IMR-90 (cell line): Measurements from ENCODE around the gene PRR29. TPM values are rescaled to one million over a fixed set of nuclear protein-coding genes. Genes with fewer than 3 reads are reported as not detected.
A peak's percentile ranks its signal among the peaks of the same experiment; 100 is the strongest.

ENCODE experiments used
- ATAC-seq: fragments of 200-7000 bp; cut with Tn5 transposase; 2 replicates; pipeline ENCODE4 v1.9.1; 2020; ENCODE audit warnings: low read depth, mild to moderate bottlenecking, moderate library complexity
- BruUV-seq: library from RNA; stranded (reverse); fragments of 400-500 nt; replicated peaks from 2 replicates; lab custom pipeline; 2021; lab: Mats Ljungman, UMichigan
- CTCF ChIA-PET: fragments of 300-600 bp; formaldehyde crosslinking; extraction: SDS; loops from one replicate; lab custom pipeline; 2021; ENCODE audit warnings: antibody characterized with exemption; lab: Yijun Ruan, JAX
- POLR2A ChIA-PET: fragments of 300-600 bp; sonication (Branson Sonifier 250); formaldehyde crosslinking; loops from one replicate; lab custom pipeline; 2022; ENCODE audit warnings: antibody characterized with exemption; ENCODE audit not compliant: unreplicated experiment; lab: Charles Lee
- DNase-seq: peaks from one replicate; pipeline ENCODE4 v3.0.0; 2013
- H2AFZ ChIP-seq: replicated peaks from 2 replicates; pipeline ENCODE3; 2013; ENCODE audit warnings: low read length, mild to moderate bottlenecking; ENCODE audit not compliant: poor library complexity
- H2AK5ac ChIP-seq: 2 replicates; pipeline ENCODE4 v1.6.1; 2013; ENCODE audit warnings: low read depth, low read length, inconsistent platforms
- H2AK9ac ChIP-seq: replicated peaks from 2 replicates; pipeline ENCODE3; 2013; ENCODE audit warnings: mild to moderate bottlenecking, low read depth, low read length, moderate library complexity; ENCODE audit not compliant: poor library complexity
- H2BK120ac ChIP-seq: 2 replicates; pipeline ENCODE4 v1.6.1; 2013; ENCODE audit warnings: low read depth, low read length, inconsistent platforms
- H2BK15ac ChIP-seq: 3 replicates; pipeline ENCODE4 v1.6.1; 2013; ENCODE audit warnings: low read depth, low read length, inconsistent platforms
- H2BK20ac ChIP-seq: 2 replicates; pipeline ENCODE4 v1.6.1; 2013; ENCODE audit warnings: low read depth, mild to moderate bottlenecking, inconsistent platforms, low read length, moderate library complexity
- H2BK5ac ChIP-seq: 2 replicates; pipeline ENCODE4 v1.6.1; 2013; ENCODE audit warnings: mild to moderate bottlenecking, low read depth, low read length, inconsistent platforms; ENCODE audit not compliant: poor library complexity, severe bottlenecking
- H3K14ac ChIP-seq: replicated peaks from 2 replicates; pipeline ENCODE4 v1.6.1; 2013; ENCODE audit warnings: low read depth, low read length, inconsistent platforms
- H3K18ac ChIP-seq: 2 replicates; pipeline ENCODE4 v1.6.1; 2013; ENCODE audit warnings: low read depth, low read length, control low read depth
- H3K23ac ChIP-seq: 2 replicates; pipeline ENCODE4 v1.6.1; 2013; ENCODE audit warnings: low read depth, low read length, inconsistent platforms
- H3K27ac ChIP-seq: 2 replicates; pipeline ENCODE4 v1.5.1; 2013; ENCODE audit warnings: mild to moderate bottlenecking, control low read depth, low read length; ENCODE audit not compliant: insufficient read depth
- H3K27me3 ChIP-seq: 2 replicates; pipeline ENCODE4 v1.6.1; 2013; ENCODE audit warnings: low read length; ENCODE audit not compliant: control insufficient read depth, insufficient read depth
- H3K36me3 ChIP-seq: 2 replicates; pipeline ENCODE4 v1.6.1; 2013; ENCODE audit warnings: low read length, mixed read lengths; ENCODE audit not compliant: control insufficient read depth, insufficient read depth
- H3K4ac ChIP-seq: 2 replicates; pipeline ENCODE4 v1.6.1; 2013; ENCODE audit warnings: low read depth, low read length, inconsistent platforms
- H3K4me1 ChIP-seq: 2 replicates; pipeline ENCODE4 v1.6.1; 2013; ENCODE audit warnings: low read length, mixed read lengths; ENCODE audit not compliant: control insufficient read depth, insufficient read depth
- H3K4me2 ChIP-seq: 2 replicates; pipeline ENCODE4 v1.6.1; 2013; ENCODE audit warnings: low read depth, mild to moderate bottlenecking, control low read depth, low read length, moderate library complexity
- H3K4me3 ChIP-seq: 2 replicates; pipeline ENCODE4 v1.5.1; 2013; ENCODE audit warnings: low read depth, mild to moderate bottlenecking, control low read depth, low read length, moderate library complexity; ENCODE audit not compliant: insufficient read depth
- H3K56ac ChIP-seq: 2 replicates; pipeline ENCODE4 v1.6.1; 2013; ENCODE audit warnings: low read length, inconsistent platforms; ENCODE audit not compliant: insufficient read depth; ENCODE audit errors: extremely low read depth
- H3K79me1 ChIP-seq, 2 experiments: 2 replicates each; pipeline ENCODE4 v1.6.1; 2013; ENCODE audit warnings: low read length in 2 of 2, inconsistent platforms in 1 of 2, low read depth in 1 of 2
- H3K9ac ChIP-seq: 2 replicates; pipeline ENCODE4 v1.6.1; 2013; ENCODE audit warnings: low read depth, low read length, control low read depth
- H3K9me1 ChIP-seq: 2 replicates; pipeline ENCODE4 v1.6.1; 2013; ENCODE audit warnings: low read length, inconsistent platforms; ENCODE audit not compliant: insufficient read depth
- H3K9me3 ChIP-seq: 2 replicates; pipeline ENCODE4 v1.6.1; 2013; ENCODE audit warnings: low read length; ENCODE audit not compliant: control insufficient read depth, insufficient read depth
- H4K20me1 ChIP-seq: 2 replicates; pipeline ENCODE4 v1.6.1; 2013; ENCODE audit warnings: low read length, inconsistent platforms; ENCODE audit not compliant: insufficient read depth
- H4K5ac ChIP-seq: 2 replicates; pipeline ENCODE4 v1.6.1; 2013; ENCODE audit warnings: mild to moderate bottlenecking, low read depth, low read length, control low read depth
- H4K8ac ChIP-seq, 2 experiments: 2 replicates each; pipeline ENCODE4 v1.6.1; 2013; ENCODE audit warnings: low read depth in 2 of 2, low read length in 2 of 2, control low read depth in 1 of 2, inconsistent platforms in 1 of 2
- H4K91ac ChIP-seq: 2 replicates; pipeline ENCODE4 v1.6.1; 2013; ENCODE audit warnings: low read depth, low read length, inconsistent platforms; ENCODE audit not compliant: insufficient read depth
- BHLHE40 ChIP-seq: fragments of 150-350 bp; IDR thresholded peaks from 2 replicates; pipeline ENCODE4 v1.6.1; 2016; ENCODE audit warnings: mild to moderate bottlenecking, low read depth, low read length
- CEBPB ChIP-seq: IDR thresholded peaks from 2 replicates; pipeline ENCODE4 v1.6.1; 2012; ENCODE audit warnings: low read depth, low read length, improper control_type of control experiment
- CHD1 ChIP-seq: IDR thresholded peaks from 2 replicates; pipeline ENCODE4 v1.6.1; 2012; ENCODE audit warnings: low read depth, low read length, improper control_type of control experiment
- CTCF ChIP-seq: conservative IDR thresholded peaks from 2 replicates; pipeline ENCODE4 v1.5.1; 2012; ENCODE audit warnings: mild to moderate bottlenecking, low read depth, low read length, improper control_type of control experiment
- ELK1 ChIP-seq: fragments of 150-350 bp; IDR thresholded peaks from 2 replicates; pipeline ENCODE4 v1.6.1; 2016; ENCODE audit warnings: low read depth, mild to moderate bottlenecking, low read length, moderate library complexity, borderline replicate concordance
- FOS ChIP-seq: fragments of 150-350 bp; IDR thresholded peaks from 2 replicates; pipeline ENCODE4 v1.6.1; 2016; ENCODE audit warnings: low read depth, low read length
- MAFK ChIP-seq: IDR thresholded peaks from 2 replicates; pipeline ENCODE4 v1.6.1; 2012; ENCODE audit warnings: low read depth, low read length, improper control_type of control experiment
- MAZ ChIP-seq: IDR thresholded peaks from 2 replicates; pipeline ENCODE4 v1.6.1; 2012; ENCODE audit warnings: low read depth, mild to moderate bottlenecking, low read length, improper control_type of control experiment, moderate library complexity, borderline replicate concordance
- MXI1 ChIP-seq: IDR thresholded peaks from 2 replicates; pipeline ENCODE4 v1.6.1; 2012; ENCODE audit warnings: low read depth, mild to moderate bottlenecking, low read length, moderate library complexity, borderline replicate concordance
- NFE2L2 ChIP-seq: fragments of 150-350 bp; IDR thresholded peaks from 2 replicates; pipeline ENCODE4 v1.6.1; 2016; ENCODE audit warnings: low read depth, mild to moderate bottlenecking, low read length
- POLR2A ChIP-seq: IDR thresholded peaks from 2 replicates; pipeline ENCODE4 v1.6.1; 2012; ENCODE audit warnings: mild to moderate bottlenecking, low read depth, low read length
- RCOR1 ChIP-seq: IDR thresholded peaks from 2 replicates; pipeline ENCODE4 v1.6.1; 2012; ENCODE audit warnings: mild to moderate bottlenecking, low read length, improper control_type of control experiment; ENCODE audit not compliant: insufficient replicate concordance
- RFX5 ChIP-seq: IDR thresholded peaks from 2 replicates; pipeline ENCODE4 v1.8.0; 2012; ENCODE audit warnings: low read depth, mild to moderate bottlenecking, low read length, moderate library complexity
- SMC3 ChIP-seq: fragments of 150-350 bp; IDR thresholded peaks from 2 replicates; pipeline ENCODE4 v1.6.1; 2016; ENCODE audit warnings: low read depth, mild to moderate bottlenecking, antibody characterized with exemption, low read length, moderate library complexity
- USF2 ChIP-seq: fragments of 150-350 bp; IDR thresholded peaks from 2 replicates; pipeline ENCODE4 v1.6.1; 2017; ENCODE audit warnings: mild to moderate bottlenecking, antibody characterized with exemption, low read length, low read depth
- WGBS, 2 experiments: methylation state at CpG; one replicate each; pipeline versions ENCODE4 v1.1.5 to v1.1.7; 2013; ENCODE audit warnings: missing lambda C conversion rate in 2 of 2; ENCODE audit not compliant: insufficient read length in 1 of 2; ENCODE audit errors: extremely low coverage in 2 of 2; 5-methylcytosine and 5-hydroxymethylcytosine counted together
- dilution Hi-C: fragments of 300-500 bp; cut with HindIII; formaldehyde crosslinking; loops from one replicate; pipeline ENCODE4 v1.14.3; 2018; ENCODE audit warnings: low sequenced_read_pairs; ENCODE audit not compliant: unreplicated experiment
- in situ Hi-C: fragments of 300-500 bp; cut with MboI; formaldehyde crosslinking; loops from 3 replicates; pipeline ENCODE4 v1.14.3; 2019; ENCODE audit warnings: low sequenced_read_pairs, inconsistent platforms, mixed read lengths
- intact Hi-C: fragments of 100-400 bp; cut with micrococcal nuclease; formaldehyde crosslinking; loops from 2 replicates; pipeline ENCODE4 v1.10.0; 2022
- polyA plus RNA-seq, 3 experiments: library from polyadenylated mRNA; depleted of rRNA; stranded (reverse); fragments of >200 nt; gene quantifications; 2 replicates each; pipeline ENCODE4 v1.2.3, GENCODE V29; 2012; ENCODE audit warnings: low replicate concordance in 1 of 3
- total RNA-seq: library from RNA; depleted of rRNA; stranded (reverse); fragments of >200 nt; gene quantifications from 2 replicates; pipeline ENCODE4 v1.2.3, GENCODE V29; 2012

The PRR29 gene
- total and polyA plus RNA-seq, 2 of the 4 experiments (the other 2 are of a cell fraction) = under 0.01 to 0.17 TPM

- Histone ChIP-seq H3K4me1 (peaks cover 10% of the 10 kb centered on the region), H3K4me2 (no peak overlapping the region), H2AFZ (peak overlapping the region; percentile 49), H4K20me1 (peaks cover 3% of the 10 kb centered on the region; the same call in 1 of the 2 replicates), H3K14ac (no peak overlapping the region), H3K79me1 (no peaks in the 10 kb centered on the region), H2BK20ac (no peak overlapping the region), H4K5ac (no peak overlapping the region), H2BK15ac (no peak overlapping the region), H3K4ac (no peak overlapping the region), H3K9me3 (no peaks in the 10 kb centered on the region), H3K56ac (no peak overlapping the region), H3K27ac (no peak overlapping the region), H3K23ac (no peak overlapping the region), H3K18ac (no peak overlapping the region), H3K36me3 (no peaks in the 10 kb centered on the region), H2AK5ac (no peak overlapping the region), H3K27me3 (peaks cover 4% of the 10 kb centered on the region; the same call in 1 of the 2 replicates), H3K4me3 (no peak overlapping the region), H3K9ac (no peak overlapping the region), H4K91ac (no peak overlapping the region), H3K9me1 (peaks cover 11% of the 10 kb centered on the region), H4K8ac (no peak overlapping the region), H2BK120ac (no peak overlapping the region), H2BK5ac (no peak overlapping the region), H2AK9ac (no peak overlapping the region)
- dilution Hi-C loops = no loop called here
- DNase-seq (no peak), ATAC-seq (no peak)
- BruUV-seq = no TSS peak
- CTCF ChIA-PET = interaction anchor here (0.9 kb wide), 1 partner anchor 8 kb away, joined by 3 read pairs; no protein-coding TSS in a partner anchor
- in situ Hi-C loops = no loop called here
- POLR2A ChIA-PET = no interaction called here
- TF ChIP-seq CHD1 (no peak), CTCF (no peak), RCOR1 (no peak), RFX5 (no peak), NFE2L2 (no peak), MAFK (no peak), USF2 (no peak), MAZ (no peak), ELK1 (no peak), SMC3 (no peak), MXI1 (no peak), CEBPB (no peak), POLR2A (no peak), FOS (no peak), BHLHE40 (no peak)
- intact Hi-C loops = no loop called here
- 63% methylated on average over 2 of the region's 3 CpGs; no CpG with 5 or more reads in 1 of the 2 experiments for WGBS, 2 experiments
Measured at GRCh38 chr17:63976702-63977101, 21.4 kb upstream of the PRR29 start.
